Measurements from ENCODE around the gene KRT78. TPM values are rescaled to one million over a fixed set of nuclear protein-coding genes. Genes with fewer than 3 reads are reported as not detected.
"Not testable (repeated sequence)": the region's sequence is repeated elsewhere in the genome, so short reads cannot be mapped to it uniquely, and the experiment has no call there.

The KRT78 gene
- total RNA-seq, 1 donor from 2014 or later, result not detected

GRCh38 chr12:52796429-52796794 is 52.4 kb downstream of the KRT78 start:
- no peak overlapping the region for H3K27ac Mint-ChIP-seq
- no peak for TF ChIP-seq CTCF (IDR thresholded peaks at IDR 0.05; ENCODE audit: unreplicated experiment)
- H3K27me3 Mint-ChIP-seq, result peaks cover 33% of the 10 kb centered on the region
- H3K9me3 Mint-ChIP-seq (ENCODE audit: low read depth), result no peaks in the 10 kb centered on the region
- H3K36me3 Mint-ChIP-seq (ENCODE audit: insufficient read depth), result no peaks in the 10 kb centered on the region
- DNase-seq (ENCODE audit: low spot score, unreplicated experiment), result no peak
- H3K4me3 Mint-ChIP-seq (ENCODE audit: low read depth), result no peak overlapping the region
- peaks cover 3% of the 10 kb centered on the region for H3K4me1 Mint-ChIP-seq (ENCODE audit: low read depth)

DNA sequence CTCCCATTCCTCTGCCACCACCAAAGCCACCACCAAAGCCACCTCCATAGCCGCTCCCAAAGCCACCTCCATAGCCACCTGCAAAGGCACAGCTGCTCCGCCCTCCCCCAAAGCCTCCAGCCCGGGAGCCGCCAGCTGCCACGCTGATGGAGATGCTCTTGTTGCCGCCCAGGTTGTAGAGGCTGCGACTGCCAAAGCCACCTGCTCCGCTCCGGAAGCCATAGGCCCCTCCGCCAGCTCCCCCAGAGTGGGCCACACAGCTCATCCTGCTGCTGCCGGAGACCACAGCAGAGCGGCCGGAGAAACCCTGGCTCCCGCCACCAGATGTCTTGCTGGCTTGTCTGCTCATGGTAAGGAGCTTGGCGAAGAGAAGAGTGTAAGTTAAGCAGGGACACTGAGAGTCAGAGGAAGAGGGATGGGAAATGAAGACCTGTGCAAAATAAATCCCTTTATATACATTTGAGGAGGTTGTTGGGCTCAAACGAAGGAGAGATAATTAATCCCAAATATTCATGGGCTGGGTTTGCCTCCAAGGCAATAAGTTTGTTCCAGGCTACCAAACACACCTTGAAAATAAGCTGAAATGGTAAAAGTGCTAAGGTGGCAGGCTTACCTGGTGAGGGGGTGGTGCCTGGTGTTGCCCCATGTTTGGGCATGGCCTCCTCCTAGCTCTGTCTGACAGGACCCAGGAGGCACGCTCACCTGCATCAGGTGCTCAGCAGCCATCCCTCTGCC is 52.9 kb downstream of the KRT78 start, which contains the start of gene KRT3:
KRT3 (minus strand) TSS at position 424 of the 735 bp plus-strand sequence; CDS start at position 349, 75 bp downstream.
- TF ChIP-seq CTCF (IDR thresholded peaks at IDR 0.05; ENCODE audit: unreplicated experiment), result no peak
- H3K27me3 Mint-ChIP-seq, result peaks cover 33% of the 10 kb centered on the region

GRCh38 chr12:52795332-52795674 is 53.5 kb downstream of the KRT78 start:
- not testable (repeated sequence) for H3K4me1 Mint-ChIP-seq (ENCODE audit: low read depth); DNase-seq (ENCODE audit: low spot score, unreplicated experiment); H3K4me3 Mint-ChIP-seq (ENCODE audit: low read depth); H3K36me3 Mint-ChIP-seq (ENCODE audit: insufficient read depth); H3K27ac Mint-ChIP-seq; H3K9me3 Mint-ChIP-seq (ENCODE audit: low read depth)
- H3K27me3 Mint-ChIP-seq, result peaks cover 38% of the 10 kb centered on the region

More for the DNA sequence above, 52.9 kb downstream of the KRT78 start, which contains the start of gene KRT3:
- Mint-ChIP-seq H3K4me1 (ENCODE audit: low read depth) (peaks cover 2% of the 10 kb centered on the region), H3K27ac (no peak within 1 kb of the TSS), H3K9me3 (ENCODE audit: low read depth) (no peaks in the 10 kb centered on the region), H3K4me3 (ENCODE audit: low read depth) (no peak within 1 kb of the TSS), H3K36me3 (ENCODE audit: insufficient read depth) (no peaks in the 10 kb centered on the region)
- DNase-seq (ENCODE audit: low spot score, unreplicated experiment), result no peak

DNA sequence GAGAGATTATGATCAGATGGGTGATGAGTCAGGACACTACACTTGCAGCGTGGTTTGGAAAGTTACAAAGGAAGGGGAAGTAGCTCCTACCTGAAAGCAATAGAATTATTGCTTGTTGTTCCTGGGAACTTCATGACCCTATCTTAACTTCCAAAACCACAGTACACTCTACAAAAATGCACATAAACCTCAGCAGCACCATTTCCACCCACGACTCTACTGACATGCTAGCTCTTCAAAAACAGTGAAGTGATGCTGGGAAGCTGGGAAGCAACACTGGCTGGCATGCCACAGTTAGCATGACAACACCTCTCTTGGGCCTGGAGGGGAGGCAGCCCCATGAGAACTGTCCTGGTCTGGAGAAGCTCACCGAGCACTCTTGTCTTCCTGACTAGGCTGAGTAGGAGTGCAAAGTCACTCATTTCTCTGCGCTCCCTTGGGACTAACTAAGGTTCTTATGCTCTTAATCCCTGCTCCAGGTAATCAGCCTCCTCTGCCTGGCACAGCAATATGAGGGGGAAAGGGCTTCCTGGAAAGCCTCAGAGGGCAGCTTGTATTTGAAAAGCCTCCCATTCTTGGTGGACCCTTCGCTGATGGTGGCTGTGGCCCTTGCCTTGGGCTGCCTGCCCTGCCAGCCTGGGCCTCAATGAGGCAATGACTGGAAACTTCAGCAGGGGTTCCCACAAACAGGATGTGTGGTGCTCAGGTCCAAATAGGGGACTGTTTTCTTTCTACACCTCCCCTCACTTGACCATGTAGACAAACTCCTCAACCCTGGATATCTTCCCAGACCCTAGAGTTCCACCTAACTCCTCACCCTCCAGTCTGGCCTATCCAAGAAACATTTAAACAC is 54.1 kb downstream of the KRT78 start:
- no peak overlapping the region for H3K4me3 Mint-ChIP-seq (ENCODE audit: low read depth)
- no peaks in the 10 kb centered on the region for H3K4me1 Mint-ChIP-seq (ENCODE audit: low read depth)
- no peak for TF ChIP-seq CTCF (IDR thresholded peaks at IDR 0.05; ENCODE audit: unreplicated experiment)
- H3K36me3 Mint-ChIP-seq (ENCODE audit: insufficient read depth), result no peaks in the 10 kb centered on the region
- no peak overlapping the region for H3K27ac Mint-ChIP-seq
- DNase-seq (ENCODE audit: low spot score, unreplicated experiment), result no peak
- peaks cover 37% of the 10 kb centered on the region for H3K27me3 Mint-ChIP-seq
- no peaks in the 10 kb centered on the region for H3K9me3 Mint-ChIP-seq (ENCODE audit: low read depth)

- H3K27ac Mint-ChIP-seq, result no peak overlapping the region
- no peak overlapping the region for H3K4me3 Mint-ChIP-seq (ENCODE audit: low read depth)
- H3K27me3 Mint-ChIP-seq, result peaks cover 47% of the 10 kb centered on the region
- DNase-seq (ENCODE audit: low spot score, unreplicated experiment), result no peak
- H3K9me3 Mint-ChIP-seq (ENCODE audit: low read depth), result no peaks in the 10 kb centered on the region
- no peaks in the 10 kb centered on the region for H3K36me3 Mint-ChIP-seq (ENCODE audit: insufficient read depth)
- no peak for TF ChIP-seq CTCF (IDR thresholded peaks at IDR 0.05; ENCODE audit: unreplicated experiment)
- H3K4me1 Mint-ChIP-seq (ENCODE audit: low read depth), result no peaks in the 10 kb centered on the region
Observed at GRCh38 chr12:52792185-52793029, 56.4 kb downstream of the KRT78 start.
